ENCODE measurements around the gene RAI1.

DNA sequence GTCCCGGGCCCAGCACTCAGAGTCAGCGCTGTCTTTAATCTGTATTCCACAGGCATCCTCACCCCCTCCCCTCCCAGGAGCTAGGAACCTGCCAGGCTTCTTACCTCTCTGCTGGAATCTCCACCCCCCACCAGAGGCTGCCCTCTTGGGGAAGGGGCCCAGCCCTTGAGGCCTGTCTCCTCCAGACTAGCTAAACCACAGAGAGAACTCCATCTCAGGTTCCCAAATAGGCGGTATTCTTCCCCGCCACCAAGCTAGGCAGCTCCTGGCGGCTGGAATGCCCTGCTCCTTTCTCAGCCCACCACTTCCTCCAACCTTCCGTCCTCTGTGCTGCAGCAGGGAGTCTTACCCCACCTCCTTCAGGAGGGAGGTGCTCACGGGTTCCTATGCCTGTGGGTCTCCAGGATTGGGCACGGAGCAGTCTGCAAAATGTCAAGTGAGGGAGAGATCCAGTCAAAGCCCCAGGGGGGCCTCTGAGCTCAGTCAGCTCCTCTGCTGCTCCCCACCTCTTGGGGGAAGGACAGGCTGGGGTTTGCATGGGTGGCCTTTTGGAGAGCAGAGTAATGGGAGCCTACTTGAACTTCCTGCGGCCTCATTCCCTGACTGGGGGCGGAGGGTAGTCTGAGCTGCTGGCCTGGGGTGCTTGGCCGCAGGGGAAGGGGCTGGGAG is 99.8 kb downstream of the RAI1 start:
- TF ChIP-seq, protein P1, sequence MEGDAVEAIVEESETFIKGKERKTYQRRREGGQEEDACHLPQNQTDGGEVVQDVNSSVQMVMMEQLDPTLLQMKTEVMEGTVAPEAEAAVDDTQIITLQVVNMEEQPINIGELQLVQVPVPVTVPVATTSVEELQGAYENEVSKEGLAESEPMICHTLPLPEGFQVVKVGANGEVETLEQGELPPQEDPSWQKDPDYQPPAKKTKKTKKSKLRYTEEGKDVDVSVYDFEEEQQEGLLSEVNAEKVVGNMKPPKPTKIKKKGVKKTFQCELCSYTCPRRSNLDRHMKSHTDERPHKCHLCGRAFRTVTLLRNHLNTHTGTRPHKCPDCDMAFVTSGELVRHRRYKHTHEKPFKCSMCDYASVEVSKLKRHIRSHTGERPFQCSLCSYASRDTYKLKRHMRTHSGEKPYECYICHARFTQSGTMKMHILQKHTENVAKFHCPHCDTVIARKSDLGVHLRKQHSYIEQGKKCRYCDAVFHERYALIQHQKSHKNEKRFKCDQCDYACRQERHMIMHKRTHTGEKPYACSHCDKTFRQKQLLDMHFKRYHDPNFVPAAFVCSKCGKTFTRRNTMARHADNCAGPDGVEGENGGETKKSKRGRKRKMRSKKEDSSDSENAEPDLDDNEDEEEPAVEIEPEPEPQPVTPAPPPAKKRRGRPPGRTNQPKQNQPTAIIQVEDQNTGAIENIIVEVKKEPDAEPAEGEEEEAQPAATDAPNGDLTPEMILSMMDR (IDR thresholded peaks at IDR 0.05), result no peak
- no peak for TF ChIP-seq POLR2A (IDR thresholded peaks at IDR 0.05)
